Measurements from ENCODE around the gene CCDC154.

The CCDC154 gene

GRCh38 chr16:1435921-1436697 lies 8.2 kb downstream of the CCDC154 start:
- DNase-seq (ENCODE audit: low spot score): no peak

- no peak for DNase-seq (ENCODE audit: low spot score)
These were observed 9.4 kb downstream of the CCDC154 start for GRCh38 chr16:1434644-1435592.

GRCh38 chr16:1433756-1434155 lies 10.6 kb downstream of the CCDC154 start:
- DNase-seq (ENCODE audit: low spot score): no peak

GRCh38 chr16:1433263-1433560 lies 11.1 kb downstream of the CCDC154 start:
- DNase-seq (ENCODE audit: low spot score): no peak

- DNase-seq (ENCODE audit: low spot score): no peak
These were observed 11.7 kb downstream of the CCDC154 start for GRCh38 chr16:1432388-1433262.

GRCh38 chr16:1431497-1432270 lies 12.7 kb downstream of the CCDC154 start:
- DNase-seq (ENCODE audit: low spot score): no peak

GRCh38 chr16:1430759-1431496 lies 13.4 kb downstream of the CCDC154 start, which contains the start of gene PERCC1:
Gene PERCC1 (plus strand): TSS chr16:1431078. CDS start chr16:1432594, 1,516 bp downstream.
- no peak for DNase-seq (ENCODE audit: low spot score)

GRCh38 chr16:1430214-1430758 lies 14.1 kb downstream of the CCDC154 start:
- no peak for DNase-seq (ENCODE audit: low spot score)

- no peak for DNase-seq (ENCODE audit: low spot score)
These were observed 14.7 kb downstream of the CCDC154 start for GRCh38 chr16:1429631-1430030.

GRCh38 chr16:1429012-1429411 lies 15.3 kb downstream of the CCDC154 start:
- no peak for DNase-seq (ENCODE audit: low spot score)

- DNase-seq (ENCODE audit: low spot score): no peak
These were observed 15.8 kb downstream of the CCDC154 start for GRCh38 chr16:1428511-1428910.

GRCh38 chr16:1427473-1428461 lies 16.6 kb downstream of the CCDC154 start:
- no peak for DNase-seq (ENCODE audit: low spot score)

- no peak for DNase-seq (ENCODE audit: low spot score)
These were observed 17.5 kb downstream of the CCDC154 start for GRCh38 chr16:1426734-1427471.

GRCh38 chr16:1425616-1426370 lies 18.6 kb downstream of the CCDC154 start:
- no peak for DNase-seq (ENCODE audit: low spot score)

- DNase-seq (ENCODE audit: low spot score): no peak
These were observed 20.3 kb downstream of the CCDC154 start for GRCh38 chr16:1424028-1424427.

GRCh38 chr16:1422076-1422475 lies 22.3 kb downstream of the CCDC154 start:
- DNase-seq (ENCODE audit: low spot score): no peak

GRCh38 chr16:1420111-1420539 lies 24.2 kb downstream of the CCDC154 start:
- DNase-seq (ENCODE audit: low spot score): peak; percentile 15
